Aorta (tissue), 5 donors: ENCODE measurements around the gene CACNA2D4. TPM values are rescaled to one million over a fixed set of nuclear protein-coding genes. Genes with fewer than 3 reads are reported as not detected.
A peak's percentile ranks its signal among the peaks of the same experiment; 100 is the strongest.

Source experiments
- ATAC-seq: fragments of 200-7000 bp; cut with Tn5 transposase; one replicate; pipeline ENCODE4 v1.9.1; 2022; ENCODE audit warnings: moderate library complexity; ENCODE audit not compliant: low FRiP score
- DNase-seq, 2 donors: peaks; one replicate each; pipeline ENCODE4 v3.0.0-alpha.2; 2020
- H3K27ac ChIP-seq, 2 donors: one replicate each; pipeline ENCODE4 v1.5.1; 2013; ENCODE audit warnings: low read length in 2 of 2, mild to moderate bottlenecking in 2 of 2, moderate library complexity in 2 of 2, control low read depth in 1 of 2, inconsistent platforms in 1 of 2, low read depth in 1 of 2
- H3K27me3 ChIP-seq, 2 donors: one replicate each; pipeline ENCODE4 v1.6.1; 2013; ENCODE audit warnings: control low read depth in 1 of 2, low read length in 1 of 2, mild to moderate bottlenecking in 1 of 2, moderate library complexity in 1 of 2; ENCODE audit not compliant: insufficient read depth in 2 of 2, control insufficient read depth in 1 of 2
- H3K36me3 ChIP-seq, 2 donors: one replicate each; pipeline ENCODE4 v1.6.1; 2013; ENCODE audit warnings: control low read depth in 1 of 2, low read length in 1 of 2, mild to moderate bottlenecking in 1 of 2; ENCODE audit not compliant: insufficient read depth in 2 of 2, control insufficient read depth in 1 of 2
- H3K4me1 ChIP-seq, 2 donors: one replicate each; pipeline ENCODE4 v1.6.1; 2013; ENCODE audit warnings: low read length in 2 of 2, control low read depth in 1 of 2, mild to moderate bottlenecking in 1 of 2, moderate library complexity in 1 of 2; ENCODE audit not compliant: insufficient read depth in 2 of 2, control insufficient read depth in 1 of 2
- H3K4me3 ChIP-seq, 2 donors: one replicate each; pipeline ENCODE4 v1.5.1; 2013; ENCODE audit warnings: low read length in 2 of 2, control low read depth in 1 of 2, mild to moderate bottlenecking in 1 of 2
- H3K9me3 ChIP-seq: one replicate; pipeline ENCODE4 v1.6.1; 2013; ENCODE audit warnings: mild to moderate bottlenecking, low read length; ENCODE audit not compliant: control insufficient read depth
- WGBS, 2 donors: extraction: QIAGEN DNeasy Blood & Tissue Kit; methylation state at CpG; one replicate each; pipeline ENCODE4 v1.1.7; 2013; 5-methylcytosine and 5-hydroxymethylcytosine counted together
- intact Hi-C, 2 donors: fragments of 100-400 bp; cut with DNase I; formaldehyde crosslinking; loops; one replicate each; pipeline versions ENCODE4 v1.14.2 to v1.15.0; 2022
- polyA plus RNA-seq, 2 donors: library from polyadenylated mRNA; stranded (reverse); fragments of 200-250 nt; gene quantifications; one replicate each; pipeline ENCODE4 v1.2.3, GENCODE V29; 2013
- total RNA-seq, 2 donors: library from RNA; stranded (reverse); fragmentation: NEBNext Ultra II Directional; extraction: Animal tissue kit (Norgen Biotek cat#: 25700); gene quantifications; one replicate each; pipeline ENCODE4 v1.2.1, GENCODE V29; 2021
- donor health status: healthy with polysubstance abuse.
- donor health status: Bipolar disorder and iron deficiency.
- donor health status: DM: no; HTN: no; CAD: no.
- donor health status: DM: no; HTN: no; CAD: no.
- donor health status: DM: yes; HTN: yes; CAD: no.

CACNA2D4 gene
- total and polyA plus RNA-seq, 4 donors = 0.88 to 9.7 (median 4.6) TPM

DNA sequence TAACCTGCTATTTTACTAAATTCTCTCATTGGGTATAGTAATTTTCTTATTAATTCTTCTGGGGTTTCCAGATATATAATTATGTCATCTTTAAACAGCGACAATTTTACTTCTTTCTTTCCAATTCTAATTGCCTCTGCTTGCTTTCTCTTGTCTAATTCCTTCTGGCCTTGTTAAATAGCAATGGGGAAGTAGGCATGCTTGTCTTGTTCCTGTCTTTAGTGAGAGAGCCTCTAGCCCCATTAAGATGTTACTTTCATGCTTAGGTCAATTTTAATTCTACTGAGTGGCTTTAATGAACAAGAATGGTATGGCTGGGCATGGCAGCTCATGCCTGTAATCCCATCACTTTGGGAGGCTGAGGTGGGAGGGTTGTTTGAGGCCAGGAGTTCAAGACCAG, 66.4 kb downstream of the CACNA2D4 start:
- no peak overlapping the region for H3K4me3 ChIP-seq
- intact Hi-C loops = no loop called here
- 91 to 100% methylated on average over 1 of the region's 1 CpG for WGBS, 2 donors
- H3K36me3 ChIP-seq = no peaks in the 10 kb centered on the region
- DNase-seq (no peak), ATAC-seq (no peak)
- peaks cover 14% of the 10 kb centered on the region for H3K9me3 ChIP-seq
- H3K27me3 ChIP-seq = no peaks in the 10 kb centered on the region
- H3K4me1 ChIP-seq = no peaks in the 10 kb centered on the region
- H3K27ac ChIP-seq = no peak overlapping the region

DNA sequence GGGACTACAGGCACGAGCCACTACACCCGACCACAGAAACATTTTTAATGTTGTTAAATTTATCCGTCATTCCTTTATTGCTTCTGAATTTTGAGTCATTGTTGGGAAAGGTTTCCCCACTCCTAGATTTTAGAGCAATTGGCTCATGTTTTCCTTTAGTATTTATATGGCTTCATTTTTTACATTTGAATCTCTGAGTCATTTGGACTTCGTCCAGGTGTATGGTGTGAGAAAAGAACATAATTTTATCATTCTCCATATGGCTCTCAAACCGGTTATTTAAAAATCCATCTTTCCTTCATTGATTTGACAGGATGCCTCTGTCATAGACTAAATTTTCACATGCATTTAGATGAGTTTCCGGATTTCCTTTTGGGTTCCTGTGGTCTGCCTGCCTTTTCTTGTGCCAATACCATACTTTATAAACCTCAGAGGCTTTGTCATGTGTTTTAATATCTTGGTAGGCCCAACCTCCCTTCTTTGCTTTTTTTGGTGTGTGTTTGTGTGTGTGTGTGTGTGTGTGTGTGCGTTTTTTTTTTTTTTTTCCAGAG, 67.2 kb downstream of the CACNA2D4 start:
- H3K4me1 ChIP-seq = no peaks in the 10 kb centered on the region
- ATAC-seq (no peak), DNase-seq (no peak)
- H3K36me3 ChIP-seq = no peaks in the 10 kb centered on the region
- H3K27me3 ChIP-seq = no peaks in the 10 kb centered on the region
- 10 to 15% methylated on average over 6 to 7 of the region's 7 CpGs for WGBS, 2 donors
- no peak overlapping the region for H3K27ac ChIP-seq
- no peak overlapping the region for H3K4me3 ChIP-seq
- peaks cover 10% of the 10 kb centered on the region for H3K9me3 ChIP-seq
- intact Hi-C loops = no loop called here

DNA sequence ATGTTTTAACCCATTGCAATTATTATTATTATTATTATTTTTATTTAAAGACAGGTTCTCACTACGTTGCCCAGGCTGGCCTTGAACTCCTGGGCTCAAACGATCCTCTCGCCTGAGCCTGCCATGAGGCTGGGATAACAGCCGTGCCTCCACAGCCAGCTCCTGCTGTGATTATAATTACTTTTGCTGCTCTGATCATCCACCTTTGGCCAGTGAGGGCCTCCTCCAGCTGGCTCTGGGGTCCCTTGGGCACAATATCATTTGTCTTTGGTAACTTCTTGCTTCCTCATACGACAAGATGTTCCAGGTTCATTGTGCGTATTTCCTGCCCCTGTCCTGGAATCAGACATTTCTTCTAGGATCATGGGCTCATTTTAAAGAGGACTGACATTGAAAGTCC, 69.7 kb downstream of the CACNA2D4 start:
- WGBS, 2 donors = 90 to 93% methylated on average over 6 of the region's 6 CpGs
- DNase-seq = no peak

DNA sequence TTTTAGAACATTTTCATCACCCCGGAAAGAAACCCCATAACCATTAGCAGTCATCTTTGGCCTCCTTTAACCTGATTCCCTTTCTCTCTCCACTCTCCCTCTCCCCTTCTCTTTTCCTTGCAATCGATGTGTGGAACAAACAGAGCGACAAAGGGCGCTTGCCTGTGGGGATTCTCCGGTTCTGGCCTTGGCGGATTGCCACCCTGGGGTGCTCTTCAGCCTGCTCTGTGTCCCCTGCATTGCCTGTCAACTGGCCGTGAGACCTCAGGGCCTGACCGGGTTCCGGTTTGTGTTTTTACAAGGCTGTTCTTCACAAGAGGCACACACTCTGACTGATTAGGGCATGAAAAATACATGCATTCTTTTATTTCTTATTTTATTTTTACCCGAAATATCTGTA, 70.3 kb downstream of the CACNA2D4 start:
- intact Hi-C loops = loop anchor here in 1 of 2 donors (5.0 kb wide), 1 partner anchor 84 kb away; no protein-coding TSS in a partner anchor
- WGBS, 2 donors = 70 to 76% methylated on average over 10 of the region's 10 CpGs
- Histone ChIP-seq H3K27ac (no peak overlapping the region), H3K27me3 (no peaks in the 10 kb centered on the region), H3K4me3 (no peak overlapping the region), H3K4me1 (no peaks in the 10 kb centered on the region), H3K9me3 (no peaks in the 10 kb centered on the region), H3K36me3 (no peaks in the 10 kb centered on the region)
- ATAC-seq = no peak
- no peak for DNase-seq

More for the DNA sequence above, 69.7 kb downstream of the CACNA2D4 start:
- no peak overlapping the region for H3K27ac ChIP-seq
- no peaks in the 10 kb centered on the region for H3K4me1 ChIP-seq
- H3K9me3 ChIP-seq = no peaks in the 10 kb centered on the region
- no peaks in the 10 kb centered on the region for H3K36me3 ChIP-seq
- ATAC-seq = no peak
- no peak overlapping the region for H3K4me3 ChIP-seq
- no peaks in the 10 kb centered on the region for H3K27me3 ChIP-seq
- intact Hi-C loops = loop anchor here in 1 of 2 donors (5.0 kb wide), 1 partner anchor 84 kb away; no protein-coding TSS in a partner anchor

DNA sequence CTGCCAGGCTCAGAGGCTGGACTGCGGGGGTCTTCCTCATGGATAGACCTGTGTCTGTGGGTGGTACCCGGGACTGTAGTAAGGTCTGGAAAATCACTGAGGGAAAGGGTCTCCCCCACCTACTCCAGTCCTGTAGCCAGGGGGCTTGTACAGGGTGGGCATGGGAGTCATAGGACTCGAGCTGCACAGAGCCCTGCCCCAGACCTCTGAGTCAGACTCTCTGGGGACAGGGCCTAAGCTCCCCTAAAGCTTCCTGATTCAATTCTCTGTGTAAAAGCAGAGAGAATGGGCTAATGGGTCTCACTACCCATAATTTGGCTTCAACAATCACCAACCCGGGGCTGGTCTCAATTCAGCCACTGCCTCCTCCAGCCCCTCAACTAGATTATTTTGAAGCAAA, 71.0 kb downstream of the CACNA2D4 start:
- Histone ChIP-seq H3K9me3 (no peaks in the 10 kb centered on the region), H3K36me3 (no peaks in the 10 kb centered on the region), H3K27me3 (no peaks in the 10 kb centered on the region), H3K4me1 (no peaks in the 10 kb centered on the region), H3K4me3 (no peak overlapping the region), H3K27ac (no peak overlapping the region)
- WGBS, 2 donors = 64 to 66% methylated on average over 4 of the region's 4 CpGs
- DNase-seq (no peak), ATAC-seq (no peak)
- intact Hi-C loops = loop anchor here in 1 of 2 donors (5.0 kb wide), 1 partner anchor 85 kb away; no protein-coding TSS in a partner anchor

DNA sequence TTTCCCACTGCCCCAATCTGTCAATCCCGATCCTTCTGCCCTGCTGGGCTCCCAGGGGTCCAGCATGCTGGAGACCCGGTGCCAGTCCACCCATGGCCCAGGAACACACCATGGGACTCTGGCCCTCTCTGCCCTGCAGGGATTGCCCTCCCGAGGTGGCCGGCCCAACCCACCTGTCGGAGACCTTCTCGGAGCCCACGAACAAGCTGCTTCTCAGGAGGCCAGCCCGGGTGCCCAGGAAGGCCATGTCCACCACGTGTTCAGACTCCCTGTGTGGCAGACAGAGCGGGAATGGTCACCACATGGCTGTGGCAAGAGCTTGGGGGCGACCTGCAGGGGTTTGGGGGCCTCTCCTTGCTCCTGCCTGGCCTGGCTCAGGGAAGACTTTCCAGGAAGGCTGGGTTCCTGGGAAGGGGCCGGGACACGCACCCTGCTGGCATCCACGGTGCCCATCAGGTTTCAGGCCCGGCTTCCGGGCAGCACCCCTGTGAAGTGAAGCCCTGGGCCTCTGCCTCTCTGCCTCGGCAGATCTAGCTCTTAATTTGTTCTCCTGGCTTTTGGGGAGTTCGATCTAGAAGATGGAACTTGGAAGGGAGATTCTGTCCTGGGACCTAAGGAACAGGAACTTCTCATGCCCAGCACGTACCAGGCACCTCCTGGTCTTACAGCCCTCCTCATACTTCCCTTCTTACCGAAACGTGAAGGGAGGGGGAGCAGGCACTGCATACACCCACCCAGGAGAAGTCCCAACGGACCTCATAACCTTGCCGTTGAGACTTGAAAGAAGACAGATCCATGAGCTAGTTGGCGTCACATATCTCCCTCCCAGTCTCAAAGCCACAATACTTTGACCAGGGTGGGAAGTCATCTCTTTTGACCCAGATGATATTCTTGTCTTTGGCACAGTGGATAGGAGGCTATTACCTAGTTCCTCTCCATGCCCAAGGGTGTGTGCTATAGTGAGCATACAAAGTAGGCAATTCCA, 71.7 kb downstream of the CACNA2D4 start:
- Histone ChIP-seq H3K27ac (no peak overlapping the region), H3K4me3 (no peak overlapping the region), H3K9me3 (no peaks in the 10 kb centered on the region), H3K4me1 (no peaks in the 10 kb centered on the region), H3K36me3 (no peaks in the 10 kb centered on the region), H3K27me3 (no peaks in the 10 kb centered on the region)
- WGBS, 2 donors = 89 to 94% methylated on average over 23 to 24 of the region's 24 CpGs
- ATAC-seq = no peak
- intact Hi-C loops = loop anchor here in 1 of 2 donors (5.0 kb wide), 1 partner anchor 86 kb away; no protein-coding TSS in a partner anchor
- DNase-seq = peak in 1 of 2 donors; percentile 39

DNA sequence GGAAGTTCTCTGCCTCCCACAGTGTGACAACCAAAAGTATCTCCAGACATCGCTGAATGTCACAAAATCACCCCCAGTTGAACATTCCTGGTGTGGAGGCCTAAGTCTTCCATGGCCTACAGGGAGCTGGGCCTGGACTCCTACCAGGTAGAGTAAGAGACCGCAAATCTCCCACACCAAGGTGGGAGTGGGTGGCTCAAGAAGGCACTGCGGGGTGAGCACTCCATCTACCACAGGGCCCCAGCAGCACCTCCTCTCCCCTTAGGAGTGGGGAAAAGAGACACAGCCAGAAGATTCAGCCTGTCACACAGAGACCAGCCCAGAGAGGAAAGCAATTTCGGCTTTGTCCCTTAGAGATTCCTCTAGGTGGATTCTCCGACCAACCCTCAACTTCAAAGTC, 72.6 kb downstream of the CACNA2D4 start:
- Histone ChIP-seq H3K36me3 (no peaks in the 10 kb centered on the region), H3K4me3 (no peak overlapping the region), H3K27ac (no peak overlapping the region), H3K4me1 (no peaks in the 10 kb centered on the region), H3K9me3 (no peaks in the 10 kb centered on the region), H3K27me3 (no peaks in the 10 kb centered on the region)
- no peak for ATAC-seq
- 92 to 97% methylated on average over 5 of the region's 5 CpGs for WGBS, 2 donors
- DNase-seq = no peak
- intact Hi-C loops = loop anchor here in 1 of 2 donors (5.0 kb wide), 1 partner anchor 86 kb away; no protein-coding TSS in a partner anchor

DNA sequence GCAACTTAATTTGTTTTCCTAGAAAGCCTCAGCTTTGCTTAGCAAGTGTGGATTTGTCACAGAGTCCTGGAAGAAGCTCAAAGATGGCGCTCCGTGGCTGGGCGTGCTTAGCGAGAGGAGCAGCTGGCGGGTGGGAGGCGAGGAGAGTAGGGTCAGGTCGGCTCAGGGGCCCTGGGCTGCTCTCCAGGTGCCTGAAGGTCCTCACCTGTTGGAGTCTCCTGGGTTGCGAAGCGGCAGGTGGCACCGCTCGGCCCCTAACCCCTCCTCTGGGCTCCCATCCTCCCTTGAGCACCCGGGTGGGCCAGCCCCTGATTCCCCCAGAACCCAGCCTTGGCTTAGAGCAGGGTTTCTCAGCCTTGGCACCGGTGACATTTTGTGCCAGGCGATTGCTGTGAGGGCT, 73.0 kb downstream of the CACNA2D4 start:
- Histone ChIP-seq H3K27me3 (no peaks in the 10 kb centered on the region), H3K4me1 (no peaks in the 10 kb centered on the region), H3K9me3 (no peaks in the 10 kb centered on the region), H3K36me3 (no peaks in the 10 kb centered on the region), H3K27ac (no peak overlapping the region), H3K4me3 (no peak overlapping the region)
- DNase-seq (peak in 1 of 2 donors; percentile 36), ATAC-seq (no peak)
- intact Hi-C loops = loop anchor here in 1 of 2 donors (5.0 kb wide), 1 partner anchor 87 kb away; no protein-coding TSS in a partner anchor
- WGBS, 2 donors = 91% methylated on average over 14 of the region's 14 CpGs
